Measurements from ENCODE around the gene SLC19A2.
"Not testable (repeated sequence)": the region's sequence is repeated elsewhere in the genome, so short reads cannot be mapped to it uniquely, and the experiment has no call there.

Gene SLC19A2

DNA sequence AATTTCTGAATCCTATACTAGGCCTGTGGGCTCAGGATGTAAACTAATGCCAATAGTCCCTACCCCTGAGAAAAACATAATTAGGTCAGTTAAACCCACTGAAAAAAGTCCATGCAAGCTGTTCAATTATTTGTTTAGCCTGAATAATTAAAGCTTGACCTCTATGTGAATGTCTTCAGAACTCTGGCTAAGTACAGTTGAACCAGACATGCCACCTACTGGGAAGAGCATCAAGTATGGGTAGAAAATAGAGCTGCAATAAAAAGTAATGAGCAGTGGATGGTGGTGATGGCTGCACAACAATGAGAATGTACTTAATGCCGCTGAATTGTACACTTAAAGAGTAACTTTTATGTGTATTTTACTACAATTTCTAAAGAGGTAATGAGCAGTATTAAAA lies 23.6 kb upstream of the SLC19A2 start:
- in situ Hi-C loops (cut with HindIII; ENCODE audit: low sequenced_read_pairs), result no loop called here

GRCh38 chr1:169508432-169509338 lies 22.9 kb upstream of the SLC19A2 start:
- in situ Hi-C loops (cut with HindIII; ENCODE audit: low sequenced_read_pairs), result no loop called here

DNA sequence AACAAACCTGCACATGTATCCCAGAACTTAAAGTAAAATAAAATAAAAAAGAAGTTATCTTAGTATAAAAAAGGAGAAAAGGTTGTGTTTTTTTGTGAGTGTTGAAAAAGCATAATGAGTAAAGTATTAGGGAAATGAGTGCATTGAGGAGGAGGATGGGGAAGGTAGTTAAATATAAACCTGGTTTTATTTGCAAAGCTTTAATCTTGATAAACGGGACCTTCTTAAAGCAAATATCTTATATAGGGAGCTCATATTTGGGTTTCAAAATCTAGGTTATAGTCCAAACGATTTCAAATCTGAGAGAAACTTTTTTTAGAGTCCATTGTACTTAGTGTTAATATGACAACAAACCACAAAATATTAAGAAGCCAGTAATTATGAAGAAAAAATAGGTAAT lies 21.7 kb upstream of the SLC19A2 start:
- in situ Hi-C loops (cut with HindIII; ENCODE audit: low sequenced_read_pairs), result no loop called here

- in situ Hi-C loops (cut with HindIII; ENCODE audit: low sequenced_read_pairs), result not testable (repeated sequence)
Measured at GRCh38 chr1:169503601-169504000, 17.9 kb upstream of the SLC19A2 start.

- in situ Hi-C loops (cut with HindIII; ENCODE audit: low sequenced_read_pairs), result no loop called here
Measured at GRCh38 chr1:169499807-169500206, 14.1 kb upstream of the SLC19A2 start.

- in situ Hi-C loops (cut with HindIII; ENCODE audit: low sequenced_read_pairs), result no loop called here
Measured at GRCh38 chr1:169497317-169497716, 11.6 kb upstream of the SLC19A2 start.

GRCh38 chr1:169495916-169496315 lies 10.2 kb upstream of the SLC19A2 start:
- in situ Hi-C loops (cut with HindIII; ENCODE audit: low sequenced_read_pairs), result no loop called here

DNA sequence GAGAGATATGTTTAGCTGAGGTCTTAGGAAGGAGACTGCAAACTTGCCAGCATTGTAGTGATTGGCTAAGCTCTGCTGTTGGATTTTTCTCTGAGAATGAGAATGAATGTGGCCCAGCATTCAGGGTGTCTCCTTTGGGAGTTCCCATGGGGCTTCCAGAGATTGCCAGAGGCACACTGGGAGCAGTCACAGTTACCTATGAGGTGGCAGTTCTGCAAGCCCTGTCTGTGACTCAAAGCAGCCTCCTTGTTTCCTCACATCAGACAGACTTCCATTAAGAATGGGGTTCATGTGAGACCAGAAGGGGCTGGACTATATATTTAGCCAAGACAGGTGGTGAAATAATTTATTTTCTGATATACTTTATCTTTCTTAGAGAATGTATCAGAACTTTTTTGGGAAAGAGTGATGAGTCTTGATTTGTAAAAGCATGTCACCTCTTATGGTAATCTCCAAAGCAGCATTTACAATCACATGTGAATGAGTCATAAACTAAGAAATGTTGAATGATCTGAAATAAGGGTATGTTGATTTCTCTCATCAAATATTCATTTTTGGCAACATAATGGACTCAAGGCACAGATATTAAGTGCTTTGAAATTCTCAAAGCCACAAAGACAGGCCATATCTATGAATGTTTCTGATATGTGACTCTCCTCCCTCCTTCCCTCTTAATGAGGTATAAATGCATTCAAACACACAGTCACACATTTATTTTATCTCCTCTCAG lies 9.5 kb upstream of the SLC19A2 start:
- in situ Hi-C loops (cut with HindIII; ENCODE audit: low sequenced_read_pairs), result no loop called here

- in situ Hi-C loops (cut with HindIII; ENCODE audit: low sequenced_read_pairs), result no loop called here
Measured at GRCh38 chr1:169494343-169494742, 8.6 kb upstream of the SLC19A2 start.

- in situ Hi-C loops (cut with HindIII; ENCODE audit: low sequenced_read_pairs), result no loop called here
Measured at GRCh38 chr1:169493251-169493650, 7.5 kb upstream of the SLC19A2 start.

DNA sequence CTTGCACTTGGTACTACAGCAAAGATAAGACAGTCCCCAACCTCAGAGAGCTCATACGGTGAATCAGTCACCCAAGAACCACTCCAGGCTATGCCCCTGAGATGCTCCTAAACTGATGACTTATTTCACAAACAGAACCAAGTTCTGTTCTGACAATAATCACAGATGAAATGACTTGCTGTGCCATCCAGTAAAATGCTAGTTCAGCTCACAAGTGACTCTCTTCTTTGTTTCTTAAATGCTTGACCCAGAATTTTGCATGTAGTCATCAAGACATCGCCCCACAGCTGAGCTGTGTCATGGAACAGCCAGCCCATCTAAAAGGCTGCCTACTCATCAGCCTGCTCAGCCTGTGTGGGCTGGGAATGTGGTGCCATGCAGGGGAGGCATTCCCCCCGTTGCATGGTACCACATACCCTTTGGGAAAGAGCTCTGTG lies 6.1 kb upstream of the SLC19A2 start:
- in situ Hi-C loops (cut with HindIII; ENCODE audit: low sequenced_read_pairs), result no loop called here

DNA sequence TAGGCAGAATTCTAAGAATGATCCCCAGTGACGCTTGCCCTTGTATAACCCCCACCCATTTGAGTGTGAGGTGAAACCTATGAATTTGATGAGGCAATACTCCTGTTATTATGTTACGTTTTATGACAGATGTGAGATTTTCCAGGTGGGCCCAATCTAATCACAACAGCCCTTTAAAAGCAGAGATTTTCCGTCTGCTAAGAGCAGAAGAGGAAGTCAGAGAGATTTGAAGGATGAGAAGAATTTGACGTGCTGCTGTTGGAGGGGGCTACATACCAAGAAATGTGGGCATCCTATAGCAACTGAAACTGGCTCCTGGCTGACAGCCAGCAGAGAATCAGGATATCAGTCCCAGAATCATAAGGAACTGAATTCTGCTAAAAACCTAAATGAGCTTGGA lies 2.4 kb upstream of the SLC19A2 start:
- in situ Hi-C loops (cut with HindIII; ENCODE audit: low sequenced_read_pairs), result no loop called here

DNA sequence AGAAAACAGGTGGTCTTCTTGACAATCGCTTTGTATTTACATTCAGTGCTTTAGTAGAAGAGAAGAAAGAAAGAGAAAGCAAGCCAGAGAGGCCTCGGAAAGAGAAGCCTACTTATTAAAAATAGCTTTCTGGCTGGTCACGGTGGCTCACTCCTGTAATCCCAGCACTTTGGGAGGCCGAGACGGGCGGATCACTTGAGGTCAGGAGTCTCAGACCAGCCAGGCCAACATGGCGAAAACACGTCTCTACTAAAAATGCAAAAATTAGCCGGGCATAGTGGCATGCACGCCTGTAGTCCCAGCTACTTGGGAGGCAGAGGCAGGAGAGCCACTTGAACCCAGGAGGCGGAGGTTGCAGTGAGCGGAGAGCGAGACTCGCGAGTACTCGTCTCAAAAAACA lies 1.8 kb upstream of the SLC19A2 start:
- in situ Hi-C loops (cut with HindIII; ENCODE audit: low sequenced_read_pairs), result no loop called here

DNA sequence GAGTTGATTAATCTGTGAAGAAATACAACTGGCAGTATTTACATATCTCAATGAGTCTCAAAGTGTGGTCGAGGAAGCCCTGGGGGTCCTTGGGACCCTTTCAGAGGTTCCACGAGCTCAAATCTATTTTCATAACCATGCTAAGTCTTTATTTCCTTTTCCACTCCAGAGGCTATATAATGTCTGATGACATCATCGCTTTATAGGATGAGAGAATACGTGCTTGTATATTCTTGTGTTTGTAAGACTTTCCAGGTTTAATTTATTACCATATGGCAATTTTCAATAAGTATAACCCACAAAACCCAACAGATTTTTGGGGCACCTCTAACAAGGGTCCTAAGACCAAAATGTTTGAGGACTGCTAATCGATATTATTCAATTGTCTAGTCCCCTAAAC lies 1.4 kb upstream of the SLC19A2 start:
- in situ Hi-C loops (cut with HindIII; ENCODE audit: low sequenced_read_pairs), result no loop called here

GRCh38 chr1:169486281-169487051 lies 722 bp upstream of the SLC19A2 start:
- in situ Hi-C loops (cut with HindIII; ENCODE audit: low sequenced_read_pairs), result no loop called here

- in situ Hi-C loops (cut with HindIII; ENCODE audit: low sequenced_read_pairs), result no loop called here
Measured at GRCh38 chr1:169484683-169485430, 887 bp downstream of the SLC19A2 start.

GRCh38 chr1:169484101-169484500 lies 1.6 kb downstream of the SLC19A2 start:
- in situ Hi-C loops (cut with HindIII; ENCODE audit: low sequenced_read_pairs), result no loop called here

DNA sequence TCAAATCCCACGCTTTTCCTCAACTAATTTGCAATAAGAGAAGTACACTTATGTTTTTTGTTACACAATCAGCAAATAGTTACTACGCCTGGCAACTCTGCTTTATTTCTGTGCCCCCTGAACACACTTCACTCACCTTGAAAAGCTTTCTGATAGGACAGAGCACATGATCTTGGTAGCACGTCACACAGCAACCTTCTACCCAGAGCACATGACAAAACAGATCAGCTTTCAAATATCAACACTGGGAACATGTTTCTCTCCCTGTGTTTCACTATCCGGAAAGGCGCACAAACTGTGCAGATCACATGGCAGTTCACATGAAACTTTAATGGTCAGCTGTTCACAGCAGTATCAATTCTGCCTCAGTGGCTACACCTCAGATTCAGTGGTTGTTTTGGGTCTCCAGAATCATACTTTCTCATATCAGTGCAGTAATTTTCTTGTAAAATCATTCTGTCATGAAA lies 2.2 kb downstream of the SLC19A2 start:
- in situ Hi-C loops (cut with HindIII; ENCODE audit: low sequenced_read_pairs), result no loop called here

GRCh38 chr1:169479363-169480066 lies 6.2 kb downstream of the SLC19A2 start:
- in situ Hi-C loops (cut with HindIII; ENCODE audit: low sequenced_read_pairs), result no loop called here

- in situ Hi-C loops (cut with HindIII; ENCODE audit: low sequenced_read_pairs), result no loop called here
Measured at GRCh38 chr1:169478094-169478672, 7.6 kb downstream of the SLC19A2 start.
